Loucy (cell line): ENCODE data around the gene CAVIN3.

Experiments used
- H2AFZ ChIP-seq: fragments of 200-600 bp; sonication (generic); 2 replicates; pipeline ENCODE4 v1.6.0; 2016; ENCODE audit warnings: antibody characterized with exemption, mild to moderate bottlenecking, low read length, moderate library complexity
- H3F3A ChIP-seq: fragments of 200-600 bp; 2 replicates; pipeline ENCODE4 v1.6.0; 2016; ENCODE audit warnings: antibody characterized with exemption, low read depth, mild to moderate bottlenecking
- H3K27me3 ChIP-seq: fragments of 200-600 bp; sonication (generic); 2 replicates; pipeline ENCODE4 v1.6.1; 2014; ENCODE audit warnings: low read length, mild to moderate bottlenecking; ENCODE audit not compliant: insufficient read depth, poor library complexity, severe bottlenecking
- H3K36me3 ChIP-seq: fragments of 200-600 bp; sonication (generic); 2 replicates; pipeline ENCODE4 v1.6.1; 2016; ENCODE audit warnings: low read length; ENCODE audit not compliant: insufficient read depth
- H3K4me1 ChIP-seq: fragments of 200-600 bp; sonication (generic); 2 replicates; pipeline ENCODE4 v1.5.1; 2014; ENCODE audit warnings: low read length, mild to moderate bottlenecking; ENCODE audit not compliant: insufficient read depth, poor library complexity, severe bottlenecking
- H3K4me2 ChIP-seq: fragments of 200-600 bp; sonication (generic); 2 replicates; pipeline ENCODE4 v1.6.0; 2014; ENCODE audit warnings: antibody characterized with exemption, low read length, low read depth, mild to moderate bottlenecking; ENCODE audit not compliant: poor library complexity, severe bottlenecking
- H3K4me3 ChIP-seq: fragments of 200-600 bp; sonication (generic); 2 replicates; pipeline ENCODE4 v1.5.1; 2014; ENCODE audit warnings: low read length, mild to moderate bottlenecking, mixed read lengths; ENCODE audit not compliant: poor library complexity, severe bottlenecking
- H3K79me2 ChIP-seq: fragments of 200-600 bp; sonication (generic); 2 replicates; pipeline ENCODE4 v1.6.1; 2014; ENCODE audit warnings: low read length; ENCODE audit not compliant: insufficient read depth
- H3K9ac ChIP-seq: fragments of 200-600 bp; sonication (generic); 2 replicates; pipeline ENCODE4 v1.6.0; 2014; ENCODE audit warnings: mild to moderate bottlenecking, low read depth, low read length, moderate library complexity; ENCODE audit not compliant: poor library complexity, severe bottlenecking
- H3K9me2 ChIP-seq: fragments of 200-600 bp; sonication (generic); replicated peaks from 2 replicates; pipeline ENCODE4 v1.6.1; 2016; ENCODE audit warnings: low read depth, low read length, mixed read lengths
- H3K9me3 ChIP-seq: fragments of 200-600 bp; sonication (generic); 2 replicates; pipeline ENCODE4 v1.6.1; 2014; ENCODE audit warnings: mild to moderate bottlenecking, antibody characterized with exemption, low read length, low read depth; ENCODE audit not compliant: insufficient read depth
- H4K20me1 ChIP-seq: fragments of 200-600 bp; sonication (generic); 2 replicates; pipeline ENCODE4 v1.6.0; 2014; ENCODE audit warnings: antibody characterized with exemption, low read length, mild to moderate bottlenecking; ENCODE audit not compliant: insufficient read depth, poor library complexity, severe bottlenecking
- CTCF ChIP-seq: fragments of 200-600 bp; sonication (generic); conservative IDR thresholded peaks from 2 replicates; pipeline ENCODE4 v1.5.1; 2014; ENCODE audit warnings: mild to moderate bottlenecking, antibody characterized with exemption, low read length
- EZH2phosphoT487 ChIP-seq: fragments of 200-600 bp; IDR thresholded peaks from 2 replicates; pipeline ENCODE4 v1.6.1; 2018; ENCODE audit warnings: antibody characterized with exemption, mild to moderate bottlenecking, moderate library complexity, borderline replicate concordance

Gene CAVIN3

GRCh38 chr11:6303661-6304060 is 16.6 kb downstream of the CAVIN3 start:
- Histone ChIP-seq H2AFZ (no peak overlapping the region), H3K9me2 (no peaks in the 10 kb centered on the region), H3K4me1 (no peaks in the 10 kb centered on the region), H4K20me1 (no peaks in the 10 kb centered on the region), H3K36me3 (no peaks in the 10 kb centered on the region), H3K4me2 (no peak overlapping the region), H3K4me3 (no peak overlapping the region), H3K79me2 (no peaks in the 10 kb centered on the region), H3K9ac (no peak overlapping the region), H3K27me3 (no peaks in the 10 kb centered on the region), H3F3A (no peaks in the 10 kb centered on the region), H3K9me3 (no peaks in the 10 kb centered on the region)
- TF ChIP-seq CTCF = no peak
- no peak for TF ChIP-seq EZH2phosphoT487

- H3K4me1 ChIP-seq = no peaks in the 10 kb centered on the region
Observed at GRCh38 chr11:6301096-6301495, 19.2 kb downstream of the CAVIN3 start.

GRCh38 chr11:6300325-6300724 is 20.0 kb downstream of the CAVIN3 start:
- H2AFZ ChIP-seq = no peak overlapping the region
- TF ChIP-seq EZH2phosphoT487 (no peak), CTCF (no peak)

More at GRCh38 chr11:6301096-6301495, 19.2 kb downstream of the CAVIN3 start:
- H3K27me3 ChIP-seq = no peaks in the 10 kb centered on the region
- H3K9me2 ChIP-seq = no peaks in the 10 kb centered on the region
- H3F3A ChIP-seq = no peaks in the 10 kb centered on the region
- H3K4me3 ChIP-seq = no peak overlapping the region
- no peaks in the 10 kb centered on the region for H3K9me3 ChIP-seq
- TF ChIP-seq CTCF (no peak), EZH2phosphoT487 (no peak)
- no peak overlapping the region for H3K9ac ChIP-seq
- no peaks in the 10 kb centered on the region for H3K79me2 ChIP-seq
- no peak overlapping the region for H3K4me2 ChIP-seq
- no peaks in the 10 kb centered on the region for H3K36me3 ChIP-seq
- no peaks in the 10 kb centered on the region for H4K20me1 ChIP-seq
- H2AFZ ChIP-seq = no peak overlapping the region

More at GRCh38 chr11:6300325-6300724, 20.0 kb downstream of the CAVIN3 start:
- no peaks in the 10 kb centered on the region for H3K4me1 ChIP-seq
- H3K4me3 ChIP-seq = no peak overlapping the region
- H3K36me3 ChIP-seq = no peaks in the 10 kb centered on the region
- no peaks in the 10 kb centered on the region for H3K9me3 ChIP-seq
- no peaks in the 10 kb centered on the region for H3F3A ChIP-seq
- no peak overlapping the region for H3K4me2 ChIP-seq
- no peaks in the 10 kb centered on the region for H3K79me2 ChIP-seq
- no peaks in the 10 kb centered on the region for H3K27me3 ChIP-seq
- H3K9me2 ChIP-seq = no peaks in the 10 kb centered on the region
- no peak overlapping the region for H3K9ac ChIP-seq
- H4K20me1 ChIP-seq = no peaks in the 10 kb centered on the region
